ENCODE data around the gene THAP12.

DNA sequence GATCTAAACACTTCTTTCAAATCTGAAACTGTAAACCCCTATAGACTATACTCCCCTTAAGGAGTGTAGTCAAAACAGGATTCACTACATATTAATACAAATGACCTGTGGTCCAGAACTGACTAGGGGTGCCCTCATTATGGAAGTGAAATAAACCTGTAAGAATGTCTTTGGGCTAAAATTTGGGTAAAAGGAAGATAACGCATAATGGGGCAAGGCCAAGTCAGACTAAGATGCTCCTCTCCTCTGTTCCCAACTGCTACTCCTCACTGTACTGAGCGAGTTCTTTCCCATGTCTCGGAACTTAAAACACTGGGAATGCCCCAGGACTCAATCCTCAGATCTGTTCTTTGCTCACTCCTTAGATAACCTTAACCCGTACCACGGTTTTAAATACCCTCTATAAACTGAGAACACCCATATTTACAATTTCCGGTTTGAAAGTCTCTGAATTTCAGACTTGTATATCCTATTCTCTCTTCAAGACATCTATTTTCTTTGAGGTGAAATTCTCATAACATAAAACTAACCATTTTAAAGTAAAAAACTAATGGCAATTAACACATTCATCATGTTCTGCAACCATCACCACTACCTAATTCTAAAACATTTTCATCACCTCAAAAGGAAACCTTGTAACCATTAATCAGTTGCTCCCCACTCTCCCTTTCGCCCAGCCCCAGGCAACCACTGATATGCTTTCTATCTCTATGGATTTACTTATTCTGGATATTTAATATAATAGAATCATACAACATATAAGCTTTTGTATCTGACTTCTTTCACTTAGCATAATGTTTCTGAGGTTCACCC, 4.0 kb downstream of the THAP12 start:
- TF ChIP-seq POLR2A (IDR thresholded peaks at IDR 0.05; ENCODE audit: low read depth, low read length): no peak
- no peak; the same call in 1 of the 2 replicates for TF ChIP-seq SPI1 (IDR thresholded peaks at IDR 0.05; ENCODE audit: low read depth, low read length)
- no peak for TF ChIP-seq POLR2AphosphoS5 (IDR thresholded peaks at IDR 0.05; ENCODE audit: low read depth, low read length)
- TF ChIP-seq POU2F2 (IDR thresholded peaks at IDR 0.05; ENCODE audit: low read depth, low read length): no peak; the same call in 1 of the 2 replicates
- no peak for TF ChIP-seq TAF1 (IDR thresholded peaks at IDR 0.05; ENCODE audit: low read depth, low read length)

Measured in GM12891 (cell line).